Suprapubic skin (tissue), 4 donors: ENCODE results near the gene ERG. TPM values are rescaled to one million over a fixed set of nuclear protein-coding genes. Genes with fewer than 3 reads are reported as not detected.

Source experiments
- DNase-seq, 2 donors: peaks; one replicate each; pipeline ENCODE4 v3.0.0-alpha.2; 2019; ENCODE audit warnings: low spot score in 2 of 2
- H3K27ac ChIP-seq: fragments of 200-600 bp; sonication (generic); one replicate; pipeline ENCODE4 v1.5.1; 2019
- H3K27me3 ChIP-seq: fragments of 200-600 bp; sonication (generic); one replicate; pipeline ENCODE4 v1.5.1; 2019
- H3K36me3 ChIP-seq: fragments of 200-600 bp; sonication (generic); one replicate; pipeline ENCODE4 v1.5.1; 2019
- H3K4me1 ChIP-seq: fragments of 200-600 bp; sonication (generic); one replicate; pipeline ENCODE4 v1.5.1; 2019
- H3K4me3 ChIP-seq: fragments of 200-600 bp; sonication (generic); one replicate; pipeline ENCODE4 v1.5.1; 2019; ENCODE audit warnings: mild to moderate bottlenecking
- H3K9me3 ChIP-seq: fragments of 200-600 bp; sonication (generic); one replicate; pipeline ENCODE4 v1.5.1; 2019
- EP300 ChIP-seq: sonication (generic); formaldehyde crosslinking; IDR thresholded peaks from one replicate; pipeline ENCODE4 v1.6.1; 2017; ENCODE audit warnings: antibody characterized with exemption
- POLR2A ChIP-seq, 2 donors: fragments of 450-650 bp; IDR thresholded peaks; one replicate each; pipeline ENCODE4 v1.6.1; 2017; ENCODE audit warnings: antibody characterized with exemption in 2 of 2, mild to moderate bottlenecking in 2 of 2, moderate library complexity in 2 of 2
- POLR2AphosphoS5 ChIP-seq, 3 donors: sonication (generic); formaldehyde crosslinking; IDR thresholded peaks; one replicate each; pipeline ENCODE4 v1.6.1; 2017; ENCODE audit warnings: antibody characterized with exemption in 3 of 3
- WGBS: methylation state at CpG from one replicate; pipeline ENCODE4 v1.1.5; 2018; 5-methylcytosine and 5-hydroxymethylcytosine counted together
- total RNA-seq, 4 donors: library from RNA; depleted of rRNA; stranded (reverse); fragments of >200 nt; gene quantifications; one replicate each; pipeline ENCODE4 v1.1.0, GENCODE V29; 2016
- TF ChIP-seq, protein P1 (sequence below), 2 donors: fragments of 200-600 bp in 1 of 2; fragments of 450-650 bp in 1 of 2; sonication (generic) in 1 of 2; IDR thresholded peaks; one replicate each; pipeline ENCODE4 v1.5.1; 2016 to 2019; ENCODE audit warnings: antibody characterized with exemption in 2 of 2, mild to moderate bottlenecking in 1 of 2, moderate library complexity in 1 of 2

The ERG gene
- total RNA-seq, 4 donors from 2014 or later = 3.3 to 10.1 (median 6.3) TPM

GRCh38 chr21:38395581-38395980, 102.7 kb downstream of the ERG start:
- DNase-seq = no peak
- no peak overlapping the region for H3K27ac ChIP-seq
- no peak overlapping the region for H3K4me3 ChIP-seq
- no peaks in the 10 kb centered on the region for H3K4me1 ChIP-seq
- WGBS = 65% methylated on average over 6 of the region's 6 CpGs
- H3K36me3 ChIP-seq = no peaks in the 10 kb centered on the region
- no peaks in the 10 kb centered on the region for H3K9me3 ChIP-seq
- H3K27me3 ChIP-seq = no peaks in the 10 kb centered on the region
- no peak for TF ChIP-seq POLR2A (IDR thresholded peaks at IDR 0.05)
- no peak for TF ChIP-seq POLR2AphosphoS5 (IDR thresholded peaks at IDR 0.05)
- no peak for TF ChIP-seq EP300
- TF ChIP-seq, protein P1, sequence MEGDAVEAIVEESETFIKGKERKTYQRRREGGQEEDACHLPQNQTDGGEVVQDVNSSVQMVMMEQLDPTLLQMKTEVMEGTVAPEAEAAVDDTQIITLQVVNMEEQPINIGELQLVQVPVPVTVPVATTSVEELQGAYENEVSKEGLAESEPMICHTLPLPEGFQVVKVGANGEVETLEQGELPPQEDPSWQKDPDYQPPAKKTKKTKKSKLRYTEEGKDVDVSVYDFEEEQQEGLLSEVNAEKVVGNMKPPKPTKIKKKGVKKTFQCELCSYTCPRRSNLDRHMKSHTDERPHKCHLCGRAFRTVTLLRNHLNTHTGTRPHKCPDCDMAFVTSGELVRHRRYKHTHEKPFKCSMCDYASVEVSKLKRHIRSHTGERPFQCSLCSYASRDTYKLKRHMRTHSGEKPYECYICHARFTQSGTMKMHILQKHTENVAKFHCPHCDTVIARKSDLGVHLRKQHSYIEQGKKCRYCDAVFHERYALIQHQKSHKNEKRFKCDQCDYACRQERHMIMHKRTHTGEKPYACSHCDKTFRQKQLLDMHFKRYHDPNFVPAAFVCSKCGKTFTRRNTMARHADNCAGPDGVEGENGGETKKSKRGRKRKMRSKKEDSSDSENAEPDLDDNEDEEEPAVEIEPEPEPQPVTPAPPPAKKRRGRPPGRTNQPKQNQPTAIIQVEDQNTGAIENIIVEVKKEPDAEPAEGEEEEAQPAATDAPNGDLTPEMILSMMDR (IDR thresholded peaks at IDR 0.05) = no peak

DNA sequence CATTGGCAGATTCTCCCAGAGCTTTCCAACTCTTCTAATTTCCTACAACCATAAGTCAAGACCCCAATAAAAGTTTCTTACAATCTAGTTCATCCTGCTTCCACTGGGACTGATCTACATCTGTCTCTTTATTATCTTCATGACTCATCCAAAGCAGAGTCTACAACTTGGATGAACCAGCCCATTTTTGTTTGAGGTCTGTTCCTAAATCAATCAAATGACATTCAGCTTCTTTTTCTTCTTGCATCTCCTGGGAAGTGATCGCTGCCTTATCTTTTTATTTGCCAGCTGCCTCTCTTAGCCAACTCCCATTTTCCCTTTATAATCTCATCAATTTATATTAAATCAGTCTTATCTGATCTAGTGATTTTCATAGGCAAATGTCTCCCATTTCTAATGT, 105.6 kb downstream of the ERG start:
- H3K36me3 ChIP-seq = no peaks in the 10 kb centered on the region
- no peaks in the 10 kb centered on the region for H3K9me3 ChIP-seq
- H3K27ac ChIP-seq = no peak overlapping the region
- no peak for DNase-seq
- H3K4me3 ChIP-seq = no peak overlapping the region
- H3K4me1 ChIP-seq = no peaks in the 10 kb centered on the region
- no peak for TF ChIP-seq EP300
- TF ChIP-seq, protein P1 (IDR thresholded peaks at IDR 0.05) = no peak
- no peaks in the 10 kb centered on the region for H3K27me3 ChIP-seq
- 47% methylated on average over 1 of the region's 1 CpG for whole genome bisulfite sequencing

- TF ChIP-seq POLR2AphosphoS5 (IDR thresholded peaks at IDR 0.05) (no peak), EP300 (no peak), POLR2A (IDR thresholded peaks at IDR 0.05) (no peak)
- TF ChIP-seq, protein P1 (IDR thresholded peaks at IDR 0.05) = no peak
- Histone ChIP-seq H3K36me3 (no peaks in the 10 kb centered on the region), H3K4me3 (no peak overlapping the region), H3K4me1 (no peaks in the 10 kb centered on the region), H3K9me3 (no peaks in the 10 kb centered on the region), H3K27ac (no peak overlapping the region), H3K27me3 (peaks cover 7% of the 10 kb centered on the region)
- no peak for DNase-seq
- 53% methylated on average over 5 of the region's 5 CpGs for WGBS
Observed at GRCh38 chr21:38389896-38390295, 108.4 kb downstream of the ERG start.

DNA sequence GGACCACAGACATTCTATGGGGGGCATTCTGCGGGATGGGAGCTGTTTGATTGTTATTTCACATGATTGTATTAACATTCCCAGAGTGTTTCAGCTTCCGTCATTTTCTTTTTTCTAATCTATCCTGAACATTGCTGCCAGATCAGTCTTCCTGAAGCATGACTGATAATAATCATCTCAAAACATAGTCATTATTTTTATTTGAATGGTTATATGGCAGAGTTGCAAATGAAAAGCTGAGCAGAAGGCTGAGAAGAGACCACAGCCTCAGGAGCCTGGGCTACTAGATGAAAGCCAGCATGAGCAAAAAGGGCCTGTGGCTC, 109.0 kb downstream of the ERG start:
- Histone ChIP-seq H3K36me3 (no peaks in the 10 kb centered on the region), H3K27me3 (peaks cover 7% of the 10 kb centered on the region), H3K27ac (no peak overlapping the region), H3K9me3 (no peaks in the 10 kb centered on the region), H3K4me1 (no peaks in the 10 kb centered on the region), H3K4me3 (no peak overlapping the region)
- TF ChIP-seq EP300 (no peak), POLR2A (IDR thresholded peaks at IDR 0.05) (no peak), POLR2AphosphoS5 (IDR thresholded peaks at IDR 0.05) (no peak)
- TF ChIP-seq, protein P1 (IDR thresholded peaks at IDR 0.05) = no peak
- WGBS = 75% methylated on average over 2 of the region's 2 CpGs
- DNase-seq = no peak

GRCh38 chr21:38388647-38389353, 109.5 kb downstream of the ERG start:
- H3K36me3 ChIP-seq = no peaks in the 10 kb centered on the region
- no peak for DNase-seq
- H3K27ac ChIP-seq = no peak overlapping the region
- no peaks in the 10 kb centered on the region for H3K4me1 ChIP-seq
- H3K9me3 ChIP-seq = no peaks in the 10 kb centered on the region
- WGBS = 75% methylated on average over 5 of the region's 5 CpGs
- no peak for TF ChIP-seq POLR2AphosphoS5 (IDR thresholded peaks at IDR 0.05)
- TF ChIP-seq, protein P1 (IDR thresholded peaks at IDR 0.05) = no peak
- no peak for TF ChIP-seq POLR2A (IDR thresholded peaks at IDR 0.05)
- no peak for TF ChIP-seq EP300
- H3K4me3 ChIP-seq = no peak overlapping the region
- H3K27me3 ChIP-seq = peaks cover 7% of the 10 kb centered on the region
